ENCODE data around the gene MYBPC1. TPM values are rescaled to one million over a fixed set of nuclear protein-coding genes. Genes with fewer than 3 reads are reported as not detected.
A peak's percentile ranks its signal among the peaks of the same experiment; 100 is the strongest.

Gene MYBPC1
- total and polyA plus RNA-seq, 2 of the 4 experiments (the other 2 are of a cell fraction) = not detected

- no peak overlapping the region for H3K23ac ChIP-seq (ENCODE audit: low read depth, low read length)
- H3K27me3 ChIP-seq (ENCODE audit: control insufficient read depth, insufficient read depth, low read length) = peaks cover 6% of the 10 kb centered on the region
- no peak overlapping the region for H3K27ac ChIP-seq (ENCODE audit: insufficient read depth, low read length)
- no peak overlapping the region for H2AK9ac ChIP-seq (replicated peaks; ENCODE audit: low read depth, low read length, poor library complexity)
- H3K9me1 ChIP-seq (ENCODE audit: insufficient read depth, low read length) = no peaks in the 10 kb centered on the region
- H3K4ac ChIP-seq (ENCODE audit: low read depth, low read length) = no peak overlapping the region
- H4K20me1 ChIP-seq (ENCODE audit: insufficient read depth, low read length) = no peaks in the 10 kb centered on the region
- H4K8ac ChIP-seq (ENCODE audit: low read depth in 2 of 2, low read length in 2 of 2) = no peak overlapping the region
- H3K4me2 ChIP-seq (ENCODE audit: low read depth, low read length) = no peak overlapping the region
- no peak overlapping the region for H4K5ac ChIP-seq (ENCODE audit: low read depth, low read length)
- no peaks in the 10 kb centered on the region for H3K9me3 ChIP-seq (ENCODE audit: control insufficient read depth, insufficient read depth, low read length)
- ChIA-PET POLR2A (ENCODE audit: unreplicated experiment) (no interaction called here), CTCF (no interaction called here)
- in situ Hi-C loops (cut with MboI; ENCODE audit: low sequenced_read_pairs) (no loop called here), intact Hi-C loops (cut with micrococcal nuclease) (loop anchor here (2.0 kb wide), 1 partner anchor 89 kb away; no protein-coding TSS in a partner anchor), dilution Hi-C loops (cut with HindIII; ENCODE audit: low sequenced_read_pairs, unreplicated experiment) (no loop called here)
- WGBS, 2 experiments (ENCODE audit: extremely low coverage in 2 of 2, insufficient read length in 1 of 2) = no CpG with 5 or more reads among the region's 6 CpGs
- H3K9ac ChIP-seq (ENCODE audit: low read depth, low read length) = no peak overlapping the region
- no peak overlapping the region for H2AK5ac ChIP-seq (ENCODE audit: low read depth, low read length)
- TF ChIP-seq, protein P1, sequence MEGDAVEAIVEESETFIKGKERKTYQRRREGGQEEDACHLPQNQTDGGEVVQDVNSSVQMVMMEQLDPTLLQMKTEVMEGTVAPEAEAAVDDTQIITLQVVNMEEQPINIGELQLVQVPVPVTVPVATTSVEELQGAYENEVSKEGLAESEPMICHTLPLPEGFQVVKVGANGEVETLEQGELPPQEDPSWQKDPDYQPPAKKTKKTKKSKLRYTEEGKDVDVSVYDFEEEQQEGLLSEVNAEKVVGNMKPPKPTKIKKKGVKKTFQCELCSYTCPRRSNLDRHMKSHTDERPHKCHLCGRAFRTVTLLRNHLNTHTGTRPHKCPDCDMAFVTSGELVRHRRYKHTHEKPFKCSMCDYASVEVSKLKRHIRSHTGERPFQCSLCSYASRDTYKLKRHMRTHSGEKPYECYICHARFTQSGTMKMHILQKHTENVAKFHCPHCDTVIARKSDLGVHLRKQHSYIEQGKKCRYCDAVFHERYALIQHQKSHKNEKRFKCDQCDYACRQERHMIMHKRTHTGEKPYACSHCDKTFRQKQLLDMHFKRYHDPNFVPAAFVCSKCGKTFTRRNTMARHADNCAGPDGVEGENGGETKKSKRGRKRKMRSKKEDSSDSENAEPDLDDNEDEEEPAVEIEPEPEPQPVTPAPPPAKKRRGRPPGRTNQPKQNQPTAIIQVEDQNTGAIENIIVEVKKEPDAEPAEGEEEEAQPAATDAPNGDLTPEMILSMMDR (conservative IDR thresholded peaks at IDR 0.05; ENCODE audit: low read depth, low read length) = peak; percentile 61
- TF ChIP-seq MAFK (IDR thresholded peaks at IDR 0.05; ENCODE audit: low read depth, low read length) = peak; percentile 60
- TF ChIP-seq CEBPB (IDR thresholded peaks at IDR 0.05; ENCODE audit: low read depth, low read length) = peak; percentile 27; the same call in 1 of the 2 replicates
- no peak for TF ChIP-seq ELK1 (IDR thresholded peaks at IDR 0.05; ENCODE audit: borderline replicate concordance, low read depth, low read length)
- peak; percentile 39; the same call in 1 of the 2 replicates for TF ChIP-seq RAD21 (IDR thresholded peaks at IDR 0.05; ENCODE audit: low read length)
- TF ChIP-seq MAZ (IDR thresholded peaks at IDR 0.05; ENCODE audit: borderline replicate concordance, low read depth, low read length) = no peak
- TF ChIP-seq SMC3 (IDR thresholded peaks at IDR 0.05; ENCODE audit: low read depth, low read length) = peak; percentile 35
- H3K14ac ChIP-seq (replicated peaks; ENCODE audit: low read depth, low read length) = no peak overlapping the region
- no peak overlapping the region for H2BK15ac ChIP-seq (ENCODE audit: low read depth, low read length)
- no peak overlapping the region for H2BK120ac ChIP-seq (ENCODE audit: low read depth, low read length)
- no peak overlapping the region for H2BK20ac ChIP-seq (ENCODE audit: low read depth, low read length)
- ATAC-seq (ENCODE audit: low read depth) = peak; percentile 64; the same call in 1 of the 2 replicates
- H3K79me1 ChIP-seq (ENCODE audit: low read depth in 1 of 2, low read length in 2 of 2) = no peaks in the 10 kb centered on the region
- no peak overlapping the region for H2AFZ ChIP-seq (replicated peaks; ENCODE audit: low read length, poor library complexity)
- peak; percentile 58 for DNase-seq
- H3K56ac ChIP-seq (ENCODE audit: extremely low read depth, insufficient read depth, low read length) = no peak overlapping the region
- no peaks in the 10 kb centered on the region for H3K4me1 ChIP-seq (ENCODE audit: control insufficient read depth, insufficient read depth, low read length)
- no peak overlapping the region for H2BK5ac ChIP-seq (ENCODE audit: low read depth, low read length, poor library complexity, severe bottlenecking)
- BruUV-seq (replicated peaks) = no TSS peak
- no peak overlapping the region for H3K18ac ChIP-seq (ENCODE audit: low read depth, low read length)
- H4K91ac ChIP-seq (ENCODE audit: insufficient read depth, low read depth, low read length) = no peak overlapping the region
- H3K36me3 ChIP-seq (ENCODE audit: control insufficient read depth, insufficient read depth, low read length) = no peaks in the 10 kb centered on the region
- no peak overlapping the region for H3K4me3 ChIP-seq (ENCODE audit: insufficient read depth, low read depth, low read length)
These were observed 75.4 kb downstream of the MYBPC1 start for GRCh38 chr12:101670007-101670671.

Measured in IMR-90 (cell line).